HCT116 (cell line): ENCODE results near the gene MLANA. TPM values are rescaled to one million over a fixed set of nuclear protein-coding genes. Genes with fewer than 3 reads are reported as not detected.

Source experiments
- ATAC-seq: fragments of 200-7000 bp; cut with Tn5 transposase; 2 replicates; pipeline ENCODE4 v1.9.1; 2020; ENCODE audit warnings: mild to moderate bottlenecking, moderate library complexity
- Bru-seq: library from RNA; stranded (reverse); fragments of 400-500 nt; gene quantifications from one replicate; lab custom pipeline; 2021; lab: Mats Ljungman, UMichigan
- BruChase-seq, 2 experiments: library from RNA; stranded (reverse); fragments of 400-500 nt; gene quantifications; one replicate each; lab custom pipeline; 2021; lab: Mats Ljungman, UMichigan
- BruUV-seq: library from RNA; stranded (reverse); fragments of 400-500 nt; replicated peaks from 2 replicates; lab custom pipeline; 2021; lab: Mats Ljungman, UMichigan
- CTCF ChIA-PET: fragments of 300-600 bp; sonication (Branson Sonifier 250); formaldehyde crosslinking; loops from one replicate; lab custom pipeline; 2021; ENCODE audit warnings: antibody characterized with exemption; lab: Charles Lee
- POLR2A ChIA-PET: fragments of 300-600, 350-600 bp; sonication (Branson Sonifier 250); formaldehyde crosslinking; loops from one replicate; lab custom pipeline; 2021; ENCODE audit warnings: antibody characterized with exemption; lab: Charles Lee
- RAD21 ChIA-PET, 2 experiments: fragments of 300-600 bp; sonication (Branson Sonifier 250); formaldehyde crosslinking; loops; one replicate each; lab custom pipeline; 2023; ENCODE audit warnings: low total read pairs in 2 of 2; ENCODE audit not compliant: uncharacterized antibody in 2 of 2, unreplicated experiment in 2 of 2, low non-redundant PET in 1 of 2; lab: Charles Lee
- DNase-seq: peaks from one replicate; pipeline ENCODE4 v3.0.0-alpha.2; 2010; ENCODE audit warnings: low read depth, low spot score
- H2AFZ ChIP-seq: fragments of 200-600 bp; shearing (Covaris generic), sonication (generic); 2 replicates; pipeline ENCODE4 v1.6.1; 2017; ENCODE audit warnings: low read depth, mixed run types, mixed read lengths, antibody characterized with exemption, low read length; ENCODE audit not compliant: poor library complexity, severe bottlenecking
- H3K27ac ChIP-seq: 2 replicates; pipeline ENCODE4 v1.5.1; 2012; ENCODE audit warnings: low read depth, low read length
- H3K27me3 ChIP-seq: fragments of 200-600 bp; sonication (generic); 2 replicates; pipeline ENCODE4 v1.6.1; 2016; ENCODE audit warnings: mixed run types, low read length, mixed read lengths; ENCODE audit not compliant: insufficient read depth
- H3K36me3 ChIP-seq, 2 experiments: fragments of 200-500 bp in 1 of 2; fragments of 200-600 bp in 1 of 2; sonication (Bioruptor generic) in 1 of 2; sonication (generic) in 1 of 2; 2 replicates each; pipeline versions ENCODE4 v1.5.1 to v1.6.1; 2014 to 2016; ENCODE audit warnings: low read length in 2 of 2, inconsistent platforms in 1 of 2, mixed read lengths in 1 of 2, mixed run types in 1 of 2; ENCODE audit not compliant: insufficient read depth in 2 of 2, control insufficient read depth in 1 of 2
- H3K4me1 ChIP-seq, 2 experiments: fragments of 200-600 bp in 1 of 2; sonication (generic) in 1 of 2; 2 replicates each; pipeline versions ENCODE4 v1.5.1 to v1.6.1; 2012 to 2017; ENCODE audit warnings: low read length in 2 of 2, inconsistent platforms in 1 of 2, mild to moderate bottlenecking in 1 of 2, mixed read lengths in 1 of 2, mixed run types in 1 of 2, moderate library complexity in 1 of 2; ENCODE audit not compliant: insufficient read depth in 2 of 2, control insufficient read depth in 1 of 2
- H3K4me2 ChIP-seq: fragments of 200-600 bp; sonication (generic); 2 replicates; pipeline ENCODE4 v1.6.1; 2017; ENCODE audit warnings: mixed run types, low read length, mixed read lengths
- H3K4me3 ChIP-seq, 2 experiments: fragments of 200-600 bp in 1 of 2; sonication (generic) in 1 of 2; replicated peaks in 1 of 2; 2 replicates each; pipeline ENCODE4 v1.5.1; 2011 to 2016; ENCODE audit warnings: low read length in 2 of 2, control low read depth in 1 of 2, low read depth in 1 of 2, mild to moderate bottlenecking in 1 of 2, mixed read lengths in 1 of 2, mixed run types in 1 of 2
- H3K79me2 ChIP-seq: fragments of 200-600 bp; sonication (generic); 2 replicates; pipeline ENCODE4 v1.6.1; 2017; ENCODE audit warnings: mild to moderate bottlenecking, mixed run types, low read length, moderate library complexity, mixed read lengths; ENCODE audit not compliant: insufficient read depth
- H3K9ac ChIP-seq: fragments of 200-600 bp; sonication (generic); 2 replicates; pipeline ENCODE4 v1.6.1; 2016; ENCODE audit warnings: low read length, mixed read lengths
- H3K9me2 ChIP-seq: fragments of 200-600 bp; sonication (generic), shearing (Covaris generic); 2 replicates; pipeline ENCODE4 v1.6.1; 2017; ENCODE audit warnings: mixed run types, mild to moderate bottlenecking, moderate library complexity; ENCODE audit not compliant: insufficient read depth
- H3K9me3 ChIP-seq, 2 experiments: fragments of 200-500 bp in 1 of 2; fragments of 200-600 bp in 1 of 2; sonication (Bioruptor generic) in 1 of 2; sonication (generic) in 1 of 2; 2 replicates each; pipeline ENCODE4 v1.6.1; 2014 to 2017; ENCODE audit warnings: low read length in 2 of 2, mixed read lengths in 2 of 2, inconsistent platforms in 1 of 2, low read depth in 1 of 2, mild to moderate bottlenecking in 1 of 2, mixed run types in 1 of 2, moderate library complexity in 1 of 2; ENCODE audit not compliant: control insufficient read depth in 1 of 2, insufficient read depth in 1 of 2
- H4K20me1 ChIP-seq: fragments of 200-600 bp; sonication (generic), shearing (Covaris generic); 2 replicates; pipeline ENCODE4 v1.6.1; 2017; ENCODE audit warnings: mixed run types, mild to moderate bottlenecking, moderate library complexity; ENCODE audit not compliant: insufficient read depth
- ATF3 ChIP-seq: IDR thresholded peaks from 2 replicates; pipeline ENCODE4 v1.6.1; 2012
- CEBPB ChIP-seq: IDR thresholded peaks from 2 replicates; pipeline ENCODE4 v1.6.1; 2012; ENCODE audit warnings: low read depth
- EGR1 ChIP-seq: IDR thresholded peaks from 2 replicates; pipeline ENCODE4 v1.6.1; 2012; ENCODE audit warnings: low read depth
- EZH2phosphoT487 ChIP-seq: fragments of 200-600 bp; IDR thresholded peaks from 2 replicates; pipeline ENCODE4 v1.6.1; 2018; ENCODE audit warnings: antibody characterized with exemption, borderline replicate concordance
- POLR2A ChIP-seq: IDR thresholded peaks from 2 replicates; pipeline ENCODE4 v1.7.0; 2011; ENCODE audit warnings: borderline replicate concordance; ENCODE audit not compliant: insufficient read depth, insufficient read length; ENCODE audit errors: extremely low read depth
- POLR2AphosphoS5 ChIP-seq: IDR thresholded peaks from 2 replicates; pipeline ENCODE4 v1.6.1; 2011; ENCODE audit warnings: mild to moderate bottlenecking, low read depth, low read length, moderate library complexity
- SP1 ChIP-seq: IDR thresholded peaks from 2 replicates; pipeline ENCODE4 v1.6.1; 2012; ENCODE audit warnings: low read depth
- TCF7L2 ChIP-seq: IDR thresholded peaks from 2 replicates; pipeline ENCODE4 v1.7.0; 2011; ENCODE audit warnings: borderline replicate concordance, inconsistent platforms; ENCODE audit not compliant: insufficient read depth, insufficient read length; ENCODE audit errors: extremely low read depth
- ZNF274 ChIP-seq: fragments of 200-500 bp; sonication (Bioruptor generic); IDR thresholded peaks from 2 replicates; pipeline ENCODE4 v1.6.1; 2014; ENCODE audit warnings: mild to moderate bottlenecking, low read depth, low read length, inconsistent platforms
- intact Hi-C: fragments of 100-400 bp; cut with micrococcal nuclease; formaldehyde crosslinking; loops from 2 replicates; pipeline ENCODE4 v1.10.0; 2022
- long read RNA-seq: library from polyadenylated mRNA; unstranded; transcript quantifications from one replicate; pipeline ENCODE4 v2.0.0, GENCODE V29; 2021; ENCODE audit not compliant: unreplicated experiment
- polyA plus RNA-seq: library from polyadenylated mRNA; unstranded; fragments of >200 nt; gene quantifications from 2 replicates; pipeline ENCODE4 v1.2.1, GENCODE V29; 2012; ENCODE audit warnings: missing spikeins
- total RNA-seq: library from RNA; stranded (reverse); gene quantifications from one replicate; pipeline ENCODE4 v1.2.1, GENCODE V29; 2021; ENCODE audit not compliant: unreplicated experiment

Gene MLANA
- total RNA-seq (not detected), Bru-seq, nascent RNA (not detected), BruChase-seq, experiment 1, labeled RNA remaining after a 6-hour chase (not detected), BruChase-seq, experiment 2, labeled RNA remaining after a 2-hour chase (not detected)
- polyA plus RNA-seq, result 0.07 and 0.09 TPM in 2 replicates
- long read RNA-seq, result 0 reads

GRCh38 chr9:5890641-5891040, at the start of gene MLANA:
TSS of gene MLANA (plus strand) at chr9:5890889. CDS start at chr9:5892475, 1,586 bp downstream.
- no peaks in the 10 kb centered on the region for H3K9me2 ChIP-seq
- no peak for ATAC-seq
- no peaks in the 10 kb centered on the region for H3K36me3 ChIP-seq
- TF ChIP-seq TCF7L2 (no peak), EZH2phosphoT487 (no peak), POLR2AphosphoS5 (no peak), CEBPB (no peak), ZNF274 (no peak), ATF3 (no peak)
- no peak within 1 kb of the TSS for H3K27ac ChIP-seq
- intact Hi-C loops, result no loop called here
- no peaks in the 10 kb centered on the region for H4K20me1 ChIP-seq
- H3K27me3 ChIP-seq, result no peaks in the 10 kb centered on the region
- H3K4me2 ChIP-seq, result no peak within 1 kb of the TSS
- POLR2A ChIA-PET, result no interaction called here
- CTCF ChIA-PET, result no interaction called here
- H3K4me1 ChIP-seq, result peaks cover 0 to 5% of the 10 kb centered on the region in 2 experiments; a peak in 2 of 4 replicates
- no peaks in the 10 kb centered on the region for H3K9me3 ChIP-seq
- no peak for DNase-seq
- no peaks in the 10 kb centered on the region for H3K79me2 ChIP-seq
- no TSS peak for BruUV-seq
- no peak within 1 kb of the TSS for H3K9ac ChIP-seq
- RAD21 ChIA-PET, result no interaction called here
- no peak within 1 kb of the TSS for H2AFZ ChIP-seq
- H3K4me3 ChIP-seq, result no peak within 1 kb of the TSS

- Histone ChIP-seq H4K20me1 (no peaks in the 10 kb centered on the region), H3K79me2 (no peaks in the 10 kb centered on the region), H3K4me2 (no peak overlapping the region), H3K9me2 (no peaks in the 10 kb centered on the region), H3K9ac (no peak overlapping the region), H3K27ac (no peak overlapping the region), H3K4me1 (peaks cover 42 to 53% of the 10 kb centered on the region in 2 experiments), H3K9me3 (no peaks in the 10 kb centered on the region), H3K4me3 (no peak overlapping the region), H3K27me3 (no peaks in the 10 kb centered on the region), H2AFZ (no peak overlapping the region), H3K36me3 (no peaks in the 10 kb centered on the region)
- RAD21 ChIA-PET, result no interaction called here
- ATAC-seq (no peak), DNase-seq (no peak)
- POLR2A ChIA-PET, result no interaction called here
- CTCF ChIA-PET, result interaction anchor here (0.8 to 1.5 kb wide), 2 partner anchors 9 to 20 kb away, joined by 3 read pairs; partner anchors contain the start of gene ERMP1
- intact Hi-C loops, result no loop called here
- no TSS peak for BruUV-seq
- TF ChIP-seq POLR2A (no peak), CEBPB (no peak), SP1 (no peak), EGR1 (no peak)
- TF ChIP-seq, all 23 proteins: peak for 0
These were observed 48.7 kb upstream of the MLANA start for GRCh38 chr9:5841771-5842573.
